NCI-H2196 treated with DMSO at 0.1 percent for 48 hours (cell line): ENCODE data around the gene DYRK1A.
"Not testable (repeated sequence)": the region's sequence is repeated elsewhere in the genome, so short reads cannot be mapped to it uniquely, and the experiment has no call there.

Experiments used
- DNase-seq: peaks from one replicate; lab custom pipeline; 2025; ENCODE audit not compliant: unreplicated experiment; lab: John Stamatoyannopoulos, UW

The DYRK1A gene

DNA sequence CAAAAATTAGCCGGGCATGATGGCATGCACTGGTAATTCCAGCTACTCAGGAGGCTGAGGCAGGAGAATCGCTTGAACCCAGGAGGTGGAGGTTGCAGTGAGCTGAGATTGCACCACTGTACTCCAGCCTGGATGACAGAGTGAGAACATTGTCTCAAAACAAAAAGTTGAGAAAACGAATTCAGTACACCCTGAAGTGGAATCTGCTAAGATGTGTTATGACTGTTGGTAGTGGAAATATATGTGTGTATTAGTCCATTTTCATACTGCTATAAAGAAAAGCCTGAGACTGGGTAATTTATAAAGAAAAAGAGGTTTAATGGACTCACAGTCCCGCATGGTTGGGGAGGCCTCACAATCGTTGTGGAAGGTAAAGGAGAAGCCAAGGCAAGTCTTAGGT is 158.4 kb downstream of the DYRK1A start:
- not testable (repeated sequence) for DNase-seq

DNA sequence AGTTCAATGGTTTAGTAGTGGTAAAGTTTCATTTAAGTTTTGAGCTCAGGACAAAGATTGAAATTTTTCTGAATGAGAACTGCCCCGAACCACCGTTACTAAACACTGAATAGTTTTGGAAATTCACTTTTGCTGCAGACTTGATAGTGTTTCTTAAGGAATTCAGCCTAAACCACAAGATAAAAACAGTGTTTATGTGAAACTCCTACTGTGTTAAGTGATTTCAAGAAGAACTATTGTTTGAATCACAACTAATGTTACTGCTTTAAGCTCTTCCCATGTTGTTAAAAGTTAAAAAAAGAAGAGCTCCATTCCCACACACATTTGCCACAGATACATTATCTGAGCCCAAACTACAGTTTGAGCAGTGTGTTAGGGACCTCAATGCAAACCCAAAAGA is 159.2 kb downstream of the DYRK1A start:
- DNase-seq = no peak

DNA sequence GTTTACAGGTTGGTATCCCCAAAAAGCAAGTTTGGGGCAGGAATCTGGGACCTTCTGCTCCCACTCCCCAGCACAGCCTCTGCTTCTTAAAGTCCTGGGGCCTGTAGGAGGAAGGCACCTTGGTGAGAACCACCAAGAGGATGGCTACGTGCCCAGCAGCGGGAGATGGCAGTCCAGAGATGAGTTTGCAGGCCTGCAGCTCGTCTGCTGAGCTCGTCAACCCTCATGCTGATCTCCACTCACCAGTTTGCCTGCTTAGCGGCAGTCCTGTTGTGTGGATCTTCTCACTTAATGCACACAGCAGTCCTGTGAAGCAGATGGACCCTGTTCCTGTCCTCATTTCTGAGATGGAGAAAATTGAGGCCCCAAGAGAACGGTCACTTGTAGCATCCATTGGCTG is 160.5 kb downstream of the DYRK1A start:
- DNase-seq = no peak

DNA sequence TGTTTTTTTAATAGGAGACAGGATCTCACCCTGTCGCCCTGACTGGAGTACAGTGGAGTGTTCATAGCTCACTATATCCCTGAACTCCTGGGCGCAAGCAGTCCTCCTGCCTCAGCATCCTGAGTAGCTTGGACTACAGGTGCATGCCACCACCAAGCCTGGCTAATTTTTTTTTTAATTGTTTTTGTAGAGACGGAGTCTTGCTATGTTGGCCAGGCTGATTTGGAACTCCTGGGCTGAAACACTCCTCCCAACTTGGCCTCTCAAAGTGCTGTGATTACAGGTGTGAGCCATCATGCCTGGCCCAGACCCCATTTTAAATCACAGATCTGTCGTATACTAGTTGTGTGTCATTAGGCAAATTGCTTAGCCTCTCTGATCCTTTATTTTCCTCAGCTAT is 161.1 kb downstream of the DYRK1A start:
- DNase-seq = no peak

DNA sequence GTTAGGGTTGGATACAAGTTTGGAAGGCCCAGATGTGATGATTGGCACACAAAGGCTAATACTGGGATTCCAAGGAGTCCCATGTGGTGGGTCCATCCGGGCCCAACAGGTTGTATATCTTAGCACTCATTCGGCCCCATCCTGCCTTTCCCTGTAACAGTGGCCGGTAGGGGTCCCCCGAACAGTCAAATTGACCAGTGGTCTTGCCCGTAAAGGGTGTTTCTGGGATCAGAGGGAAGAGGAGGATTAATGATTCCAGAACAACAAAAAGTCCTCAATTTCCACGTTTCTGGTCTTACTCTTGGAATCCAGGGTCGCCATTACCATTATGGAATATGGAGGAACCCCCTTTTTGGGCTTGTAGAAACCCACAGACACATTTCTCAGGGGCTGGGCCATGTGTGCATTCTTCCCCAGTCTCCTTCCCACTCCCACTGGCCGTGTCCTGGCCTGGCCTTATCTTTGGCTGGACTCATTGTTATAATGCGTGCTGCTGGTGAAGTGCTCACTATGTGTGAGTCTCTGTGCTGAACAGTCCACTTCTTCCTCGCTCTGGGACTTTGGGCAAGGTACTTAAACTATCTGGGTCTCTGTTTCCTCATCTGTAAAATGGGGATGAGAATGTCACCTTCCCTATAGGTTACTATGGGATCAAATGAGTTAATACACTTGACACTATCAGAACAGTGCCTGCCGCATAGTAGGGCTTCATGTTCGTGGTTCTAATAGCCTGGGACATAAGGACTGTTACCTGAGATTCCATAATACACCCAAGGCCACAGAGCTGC is 161.8 kb downstream of the DYRK1A start:
- no peak for DNase-seq

DNA sequence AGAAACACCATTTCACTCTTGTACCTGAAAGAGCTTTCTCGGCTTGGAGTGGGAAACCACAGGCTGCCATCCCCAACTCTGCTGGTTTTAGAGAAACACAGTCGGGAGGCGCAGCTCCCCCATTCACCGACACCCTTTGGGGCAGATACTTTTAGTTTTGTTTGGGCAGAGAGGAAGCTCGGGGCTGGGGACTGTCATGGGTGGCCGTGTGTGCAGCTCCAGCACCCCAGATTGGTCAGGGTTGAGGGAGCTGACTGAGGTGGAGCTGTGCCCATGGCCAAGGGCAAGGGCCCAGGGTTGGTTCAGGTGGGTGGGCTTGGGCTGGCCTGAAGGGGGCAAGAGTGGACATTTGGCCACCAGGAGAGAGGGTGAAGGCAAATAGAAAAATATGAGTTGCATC is 163.1 kb downstream of the DYRK1A start:
- no peak for DNase-seq

DNA sequence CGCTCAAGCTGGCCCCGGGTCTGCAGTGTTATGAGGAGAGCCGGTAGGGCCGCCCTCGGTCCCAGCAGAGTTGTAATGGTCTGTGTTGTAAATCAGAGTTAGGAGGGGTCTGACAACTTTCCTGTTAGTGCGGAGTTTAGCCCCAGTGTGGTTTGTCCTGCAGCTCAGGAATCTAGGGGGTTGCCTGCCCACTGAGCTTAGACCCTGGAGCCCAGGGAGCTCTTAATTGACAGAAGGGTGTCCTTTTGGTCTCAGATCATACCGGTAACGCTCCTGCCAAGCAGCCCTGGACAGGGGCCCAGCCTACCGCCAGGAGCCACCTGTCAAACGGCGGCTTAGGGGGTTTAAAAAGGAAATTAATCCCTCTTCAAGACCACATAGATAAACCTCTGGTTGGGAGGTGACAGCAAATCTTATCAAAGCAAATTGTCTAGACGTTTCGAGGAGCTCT is 164.4 kb downstream of the DYRK1A start:
- no peak for DNase-seq

DNA sequence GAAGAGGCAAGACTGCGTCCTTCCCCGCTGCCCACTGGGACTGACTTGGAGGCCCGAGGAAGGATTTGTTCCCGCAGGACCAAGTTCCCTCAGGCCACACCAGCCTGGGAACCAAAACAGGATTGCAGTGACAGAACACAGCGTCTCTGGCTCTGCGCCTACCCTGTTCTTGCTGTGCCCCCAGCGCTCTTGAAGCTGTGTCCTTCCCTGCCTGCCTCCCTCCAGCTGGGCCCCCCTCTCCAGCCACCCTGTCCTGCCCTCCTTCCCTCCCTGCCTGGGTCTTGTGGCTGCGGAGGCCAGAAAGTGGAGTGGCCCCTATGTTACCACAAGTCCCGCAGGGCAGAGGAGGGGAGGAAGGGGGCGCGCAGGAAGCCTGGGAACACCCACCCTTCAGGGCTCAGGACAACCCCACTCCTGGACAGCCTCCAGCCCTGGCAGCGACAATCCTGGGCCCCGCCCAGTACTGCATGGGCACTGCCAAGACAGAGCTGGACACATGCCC is 164.9 kb downstream of the DYRK1A start:
- no peak for DNase-seq

DNA sequence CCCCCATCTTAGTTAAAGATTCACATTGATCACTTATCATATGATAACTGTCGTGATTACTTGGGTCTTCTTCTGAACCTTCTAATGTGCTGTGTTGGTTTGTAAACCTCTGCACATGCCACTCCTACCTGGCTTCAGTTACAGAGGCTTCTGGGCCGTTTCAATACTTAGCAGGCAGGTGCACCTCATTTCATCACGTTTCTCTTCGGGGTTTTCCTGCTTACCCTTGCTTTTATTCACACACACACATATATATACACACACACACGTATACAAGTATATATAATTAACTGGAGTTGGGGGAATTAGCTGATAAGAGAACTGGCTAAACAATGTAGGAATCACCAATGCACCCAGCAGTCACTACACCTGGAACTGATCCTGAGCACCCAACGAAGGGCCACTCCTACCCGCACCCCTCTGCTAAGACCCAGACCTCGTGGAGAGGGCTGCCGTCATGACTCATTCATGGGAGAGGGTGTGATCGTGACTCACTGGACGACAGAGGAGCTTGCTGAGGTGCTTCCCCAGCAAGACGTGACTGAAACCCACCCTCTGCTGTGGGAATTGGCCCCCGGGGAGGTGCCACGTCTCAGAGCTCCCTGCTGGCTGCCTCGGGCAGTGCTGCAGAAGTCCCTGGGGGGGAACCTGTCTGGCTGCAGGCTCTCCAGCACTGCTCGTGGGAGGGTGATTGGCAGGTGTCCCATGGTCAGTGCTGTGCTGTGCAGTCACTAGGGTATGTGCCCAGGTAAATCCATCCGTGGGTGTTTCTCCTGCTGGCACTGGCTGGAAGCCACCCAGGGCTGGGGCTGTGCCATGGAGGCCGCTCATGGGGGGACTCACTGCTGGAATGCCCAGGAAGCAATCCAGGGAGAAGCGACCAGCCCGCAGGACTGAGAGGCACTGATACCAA is 166.6 kb downstream of the DYRK1A start:
- DNase-seq = no peak

DNA sequence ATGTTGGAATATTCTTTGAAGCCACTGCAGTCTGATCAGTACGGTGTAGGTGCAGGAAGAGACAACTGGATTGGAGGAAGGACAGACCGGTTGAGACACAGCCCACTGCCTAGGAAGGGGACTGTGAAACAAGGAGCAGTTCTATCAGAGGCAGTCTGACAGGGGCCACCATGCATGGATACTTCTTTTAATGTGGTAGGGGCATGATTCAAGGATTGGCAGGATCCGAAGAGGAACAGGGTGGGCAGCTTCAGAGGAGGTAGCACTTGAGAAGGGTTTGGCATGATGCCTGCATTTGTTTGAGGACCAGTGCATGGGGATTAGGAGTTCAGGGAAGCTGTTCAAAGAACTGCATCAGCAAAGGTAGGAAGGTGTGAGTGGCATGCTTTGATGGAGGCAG is 167.9 kb downstream of the DYRK1A start:
- no peak for DNase-seq

DNA sequence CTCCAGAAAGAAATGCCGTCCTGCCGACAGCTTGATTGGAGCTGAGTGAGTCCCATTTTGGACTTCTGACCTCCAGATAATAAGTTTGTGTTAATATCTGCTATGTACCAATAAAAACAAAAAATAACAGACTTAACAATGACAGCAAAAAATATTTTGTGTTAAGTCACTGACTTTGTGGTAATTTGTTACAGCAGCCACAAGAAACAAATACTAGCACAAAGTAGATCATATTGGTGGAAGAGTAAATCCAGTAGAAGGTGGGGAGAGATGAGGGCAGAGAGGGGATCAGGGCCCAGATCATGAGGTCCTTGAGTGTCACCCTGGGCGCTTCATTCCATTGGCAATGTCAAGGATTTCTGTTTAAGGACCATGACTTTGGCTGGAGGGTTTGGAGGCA is 168.6 kb downstream of the DYRK1A start:
- DNase-seq = no peak

DNA sequence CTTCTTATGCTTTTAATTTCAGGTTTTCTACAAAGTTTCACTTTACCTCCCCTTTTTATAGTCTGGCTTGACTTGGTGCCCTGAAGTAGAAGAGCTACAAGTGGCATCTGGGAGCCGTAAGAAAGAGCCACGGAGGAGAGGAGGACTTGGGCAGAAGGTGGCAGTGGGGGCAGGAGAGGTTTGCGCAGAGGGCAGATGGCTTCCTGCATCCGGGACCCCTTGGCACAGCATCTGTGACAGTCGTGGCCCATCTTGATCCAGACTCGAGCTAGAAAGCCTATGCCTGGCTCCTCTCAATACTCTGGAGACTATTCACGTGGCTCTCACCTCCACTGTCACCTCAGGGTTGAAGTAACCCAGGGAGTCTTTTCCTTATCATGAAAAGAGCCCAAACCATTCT is 169.1 kb downstream of the DYRK1A start:
- no peak for DNase-seq

DNA sequence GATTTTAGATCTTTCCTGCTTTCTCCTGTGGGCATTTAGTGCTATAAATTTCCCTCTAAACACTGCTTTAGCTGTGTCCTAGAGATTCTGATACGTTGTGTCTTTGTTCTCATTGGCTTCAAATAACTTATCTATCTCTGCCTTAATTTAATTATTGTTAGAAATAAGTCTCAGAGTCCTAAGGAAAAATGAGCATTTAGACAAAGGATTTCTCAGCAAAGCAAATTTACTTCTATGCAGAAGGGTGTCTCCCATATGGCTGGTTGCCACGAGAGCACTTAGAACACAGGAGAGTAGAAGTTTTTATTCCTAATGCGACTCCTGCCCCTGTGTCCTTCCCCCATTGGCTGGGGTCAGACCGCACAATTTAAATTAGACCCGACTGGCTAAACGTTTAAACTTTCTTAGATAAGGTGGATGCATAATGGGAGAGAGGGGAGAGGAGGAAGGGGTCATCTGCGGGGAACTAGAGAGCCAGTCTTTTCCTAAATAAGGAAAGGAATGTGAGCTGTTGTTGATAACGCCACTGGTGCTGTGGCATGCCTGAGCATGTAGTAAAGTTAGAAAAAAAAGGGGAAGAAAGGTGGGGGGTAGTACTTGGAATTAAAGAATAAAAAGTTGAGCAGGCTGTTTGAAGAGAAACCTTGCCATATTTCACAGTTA is 170.2 kb downstream of the DYRK1A start:
- no peak for DNase-seq

DNA sequence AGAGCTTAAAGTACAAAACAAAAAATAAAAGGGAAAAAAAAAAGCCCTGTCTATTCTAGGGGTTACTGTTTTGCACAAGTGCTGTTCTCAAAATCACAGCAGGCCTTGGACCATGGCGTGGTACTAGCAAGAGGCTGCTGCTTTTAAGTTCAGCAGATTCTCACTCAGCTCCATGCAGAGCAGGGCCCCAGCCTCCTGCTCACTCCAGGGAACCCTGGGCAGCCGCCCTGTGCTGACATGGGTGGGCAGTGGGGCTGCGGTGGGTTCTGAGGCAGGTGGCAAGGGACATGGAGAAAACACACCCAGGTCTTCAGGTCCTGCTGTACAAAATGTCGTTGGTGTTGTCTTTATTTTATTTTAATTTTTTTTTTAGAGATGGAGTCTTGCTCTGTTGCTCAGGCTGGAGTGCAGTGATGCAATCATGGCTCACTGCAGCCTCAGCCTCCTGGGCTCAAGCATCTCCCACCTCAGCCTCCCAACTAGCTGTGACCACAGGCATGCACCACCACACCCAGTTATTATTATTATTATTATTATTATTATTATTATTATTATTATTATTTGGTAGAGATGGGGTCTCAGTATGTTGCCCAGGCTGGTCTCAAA is 170.9 kb downstream of the DYRK1A start:
- DNase-seq = no peak

DNA sequence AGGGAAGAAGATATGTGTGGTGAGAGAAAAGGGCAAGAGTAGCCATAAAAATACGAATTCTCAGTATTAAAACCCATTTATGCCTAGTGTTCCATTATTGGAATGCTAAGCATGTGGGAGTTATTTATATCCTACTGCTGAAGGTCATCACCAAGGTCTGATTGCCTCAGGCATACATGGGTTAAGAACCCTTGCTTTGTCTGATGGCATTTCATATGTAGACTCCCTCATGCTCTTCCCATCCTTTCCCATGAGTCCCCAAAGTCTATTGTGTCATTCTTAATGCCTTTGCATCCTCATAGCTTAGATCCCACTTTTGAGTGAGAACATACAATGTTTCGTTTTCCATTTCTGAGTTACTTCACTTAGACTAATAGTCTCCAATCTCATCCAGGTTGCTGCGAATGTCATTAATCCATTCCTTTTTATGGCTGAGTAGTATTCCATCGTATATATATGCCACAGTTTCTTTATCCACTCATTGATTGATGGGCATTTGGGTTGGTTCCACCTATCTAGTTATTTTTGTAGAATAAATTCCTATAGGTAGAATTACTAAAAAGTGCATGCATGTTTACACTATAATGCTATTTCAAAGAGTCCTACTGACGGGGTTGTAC is 172.5 kb downstream of the DYRK1A start:
- no peak for DNase-seq

DNA sequence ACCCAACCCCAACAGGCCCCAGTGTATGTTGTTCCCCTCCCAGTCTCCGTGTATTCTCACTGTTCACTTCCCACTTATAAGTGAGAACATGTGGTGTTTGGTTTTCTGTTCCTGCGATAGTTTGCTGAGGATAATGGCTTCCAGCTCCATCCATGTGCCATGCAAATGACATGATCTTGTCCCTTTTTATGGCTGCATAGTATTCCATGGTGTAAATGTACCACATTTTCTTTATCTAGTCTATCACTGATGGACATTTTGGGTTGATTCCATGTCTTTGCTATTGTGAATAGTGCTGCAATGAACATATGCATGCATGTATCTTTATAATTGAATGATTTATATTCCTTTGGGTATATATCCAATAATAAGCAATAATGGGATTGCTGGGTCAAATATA is 174.6 kb downstream of the DYRK1A start:
- not testable (repeated sequence) for DNase-seq

DNA sequence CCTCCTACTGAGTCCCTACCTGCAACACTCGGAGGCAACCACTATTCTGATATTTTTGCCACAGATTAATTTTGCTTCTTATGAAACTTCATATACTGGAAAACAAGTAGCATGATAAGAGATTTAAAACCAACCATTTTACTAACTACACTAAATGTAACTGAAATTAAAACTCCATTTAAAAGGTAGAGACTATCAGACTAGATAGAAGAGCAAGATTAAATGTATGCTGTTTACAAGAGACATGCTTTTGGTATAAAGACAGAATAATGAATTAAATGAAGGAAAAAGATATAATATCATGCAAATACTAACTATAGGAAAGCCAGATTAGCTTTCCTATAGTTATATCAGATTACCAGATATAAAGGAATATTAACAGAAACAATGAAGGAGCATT is 175.9 kb downstream of the DYRK1A start:
- no peak for DNase-seq

DNA sequence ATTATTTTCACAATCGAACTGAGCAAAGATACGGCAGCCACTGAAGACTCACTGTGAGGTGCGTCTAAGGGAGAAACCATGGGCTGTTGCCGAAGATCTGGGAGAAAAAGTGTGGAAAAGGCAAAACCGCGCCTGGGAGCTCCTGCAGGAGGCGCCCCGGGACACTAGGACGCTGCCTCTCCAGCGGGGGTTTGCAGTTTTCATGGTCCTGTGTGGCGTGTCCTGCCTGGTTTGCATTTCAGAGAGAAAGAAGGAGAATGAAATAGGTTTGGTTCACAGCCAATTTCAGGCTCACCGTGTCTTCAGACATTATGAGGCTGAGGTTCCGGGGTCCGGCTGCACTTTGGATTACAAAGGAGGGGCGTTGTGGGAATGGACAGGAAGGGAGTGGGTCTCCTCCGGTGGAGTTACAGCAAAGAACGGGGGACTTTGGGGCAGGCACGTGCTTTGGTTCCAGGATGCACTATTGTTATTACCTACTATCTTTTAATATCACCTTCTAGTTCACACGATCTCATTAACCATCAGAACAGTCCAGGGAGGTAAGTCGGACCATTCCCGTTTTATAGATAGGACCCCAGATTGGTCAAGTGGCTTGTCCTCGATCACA is 179.8 kb downstream of the DYRK1A start:
- DNase-seq = no peak

DNA sequence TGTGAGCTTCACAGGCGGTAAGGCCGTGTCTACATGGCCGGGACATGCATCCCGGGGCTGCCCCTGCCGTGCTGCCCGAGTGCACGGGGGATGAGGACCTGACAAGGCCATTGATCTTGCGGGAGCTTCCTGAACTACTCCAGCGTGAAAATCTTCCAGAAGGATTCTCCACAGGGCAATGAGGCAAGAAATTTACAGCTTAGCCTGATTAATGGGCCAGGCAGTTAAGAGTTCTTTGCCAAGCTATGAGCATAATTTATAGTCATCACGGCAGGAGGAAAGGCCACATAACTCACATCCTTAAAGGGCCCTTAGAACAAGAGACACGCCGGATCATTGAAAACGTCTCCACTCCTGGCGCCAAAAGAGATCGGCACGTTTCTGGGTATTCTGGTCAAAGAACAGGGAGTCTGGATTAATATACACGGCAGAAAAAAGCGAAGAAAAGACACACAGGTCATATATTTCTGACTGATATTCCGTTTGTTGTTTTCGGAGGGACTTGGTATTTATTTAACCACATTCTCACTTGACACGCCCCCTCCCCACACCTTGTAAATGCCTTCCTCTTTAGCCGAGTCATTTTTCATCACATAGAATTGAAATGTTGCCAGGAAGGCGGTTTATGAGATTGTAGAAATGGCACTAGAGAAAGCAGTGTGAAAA is 180.5 kb downstream of the DYRK1A start:
- no peak for DNase-seq
